ENCODE measurements around the gene MTG1.

MTG1 gene, protein sequence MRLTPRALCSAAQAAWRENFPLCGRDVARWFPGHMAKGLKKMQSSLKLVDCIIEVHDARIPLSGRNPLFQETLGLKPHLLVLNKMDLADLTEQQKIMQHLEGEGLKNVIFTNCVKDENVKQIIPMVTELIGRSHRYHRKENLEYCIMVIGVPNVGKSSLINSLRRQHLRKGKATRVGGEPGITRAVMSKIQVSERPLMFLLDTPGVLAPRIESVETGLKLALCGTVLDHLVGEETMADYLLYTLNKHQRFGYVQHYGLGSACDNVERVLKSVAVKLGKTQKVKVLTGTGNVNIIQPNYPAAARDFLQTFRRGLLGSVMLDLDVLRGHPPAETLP

DNA sequence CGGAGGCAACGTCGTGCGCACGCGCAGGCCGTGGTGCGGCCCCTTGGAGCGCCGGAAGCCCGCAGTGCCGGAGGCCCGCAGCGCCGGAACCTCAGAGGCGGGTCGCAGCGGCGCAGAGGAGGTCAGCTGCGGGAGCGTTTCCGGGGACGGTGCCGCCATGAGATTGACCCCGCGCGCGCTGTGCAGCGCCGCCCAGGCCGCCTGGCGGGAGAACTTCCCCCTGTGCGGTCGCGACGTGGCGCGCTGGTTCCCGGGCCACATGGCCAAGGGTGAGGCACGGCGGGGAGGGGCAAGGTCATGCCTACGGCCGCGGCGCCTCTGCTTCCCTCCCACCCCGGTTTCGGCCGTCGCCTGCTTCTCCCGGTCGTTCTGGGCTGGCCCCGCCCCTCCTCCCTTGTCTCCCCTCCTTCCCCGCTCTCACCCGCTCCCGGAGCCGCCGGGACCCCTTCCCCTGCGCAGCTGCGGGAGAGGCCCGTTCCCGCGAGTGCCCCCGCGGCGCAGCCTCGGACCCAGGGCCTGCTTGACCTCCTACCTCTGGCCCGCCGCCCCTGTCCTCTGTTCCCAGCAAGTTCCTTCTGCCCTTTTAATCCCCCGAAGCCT, at the start of gene MTG1:
Gene MTG1 (plus strand): TSS at position 94 of the 600 bp plus-strand sequence. CDS start 64 bp downstream, at position 158.
- DNase-seq, result peak; percentile 97

GRCh38 chr10:133344236-133344635, 49.7 kb upstream of the MTG1 start:
- DNase-seq, result no peak

DNA sequence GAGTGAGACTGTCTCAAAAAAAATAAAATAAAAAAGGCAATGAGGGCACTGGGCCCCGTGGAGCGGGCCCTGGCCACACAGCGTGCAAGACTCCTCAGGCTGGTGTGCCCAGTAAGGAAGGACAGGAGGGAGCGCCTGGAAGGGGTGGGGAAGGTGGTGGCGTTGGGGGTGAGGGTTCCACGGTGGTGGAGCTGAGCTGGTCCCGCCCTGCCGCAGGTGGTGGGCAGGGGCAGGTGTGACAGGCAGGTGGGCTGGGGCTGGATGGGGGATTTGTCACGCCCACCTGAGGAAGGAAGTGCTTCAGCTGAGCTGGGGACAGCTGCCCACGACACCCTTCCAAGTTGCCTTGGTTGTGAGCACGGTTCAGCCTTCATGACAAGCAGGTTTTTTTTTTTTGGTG, 47.5 kb upstream of the MTG1 start:
- no peak for DNase-seq

GRCh38 chr10:133347710-133348517, 46.0 kb upstream of the MTG1 start:
- DNase-seq, result no peak

- DNase-seq, result no peak
Measured at GRCh38 chr10:133349160-133349568, 44.8 kb upstream of the MTG1 start.

- DNase-seq, result no peak
Measured at GRCh38 chr10:133349577-133350011, 44.4 kb upstream of the MTG1 start.

DNA sequence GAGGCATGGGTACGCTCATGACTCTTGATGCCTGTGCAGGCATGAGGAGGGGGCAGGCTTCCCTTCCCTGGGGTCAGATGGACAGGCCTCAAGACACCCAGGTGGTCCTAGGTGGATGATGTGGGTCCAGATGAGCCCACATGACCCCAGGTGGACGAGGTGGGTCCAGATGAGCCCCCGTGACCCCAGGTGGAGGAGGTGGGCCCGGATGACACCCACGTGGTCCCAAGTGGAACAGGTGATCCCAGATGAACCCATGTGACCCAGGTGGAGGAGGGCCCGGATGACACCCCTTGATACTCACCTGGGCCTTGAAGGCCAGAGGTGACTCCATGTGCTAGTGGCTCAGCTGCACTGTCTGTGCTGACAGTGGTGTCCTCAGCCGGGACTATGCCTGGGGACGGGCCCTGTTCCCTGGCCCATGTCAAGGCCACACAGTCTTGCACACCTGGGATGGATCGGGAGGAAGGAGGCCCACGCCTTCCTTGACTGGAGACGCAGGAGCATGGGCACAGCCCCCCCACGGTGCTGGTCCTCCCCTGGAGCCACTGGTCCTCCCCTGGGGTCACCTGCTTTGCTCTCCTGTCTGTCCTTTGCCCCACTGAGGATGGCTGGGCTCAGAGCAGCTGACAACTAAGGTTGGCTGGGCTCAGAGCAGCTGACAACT, 43.5 kb upstream of the MTG1 start:
- DNase-seq, result no peak

GRCh38 chr10:133350950-133351329, 43.0 kb upstream of the MTG1 start:
- no peak for DNase-seq

DNA sequence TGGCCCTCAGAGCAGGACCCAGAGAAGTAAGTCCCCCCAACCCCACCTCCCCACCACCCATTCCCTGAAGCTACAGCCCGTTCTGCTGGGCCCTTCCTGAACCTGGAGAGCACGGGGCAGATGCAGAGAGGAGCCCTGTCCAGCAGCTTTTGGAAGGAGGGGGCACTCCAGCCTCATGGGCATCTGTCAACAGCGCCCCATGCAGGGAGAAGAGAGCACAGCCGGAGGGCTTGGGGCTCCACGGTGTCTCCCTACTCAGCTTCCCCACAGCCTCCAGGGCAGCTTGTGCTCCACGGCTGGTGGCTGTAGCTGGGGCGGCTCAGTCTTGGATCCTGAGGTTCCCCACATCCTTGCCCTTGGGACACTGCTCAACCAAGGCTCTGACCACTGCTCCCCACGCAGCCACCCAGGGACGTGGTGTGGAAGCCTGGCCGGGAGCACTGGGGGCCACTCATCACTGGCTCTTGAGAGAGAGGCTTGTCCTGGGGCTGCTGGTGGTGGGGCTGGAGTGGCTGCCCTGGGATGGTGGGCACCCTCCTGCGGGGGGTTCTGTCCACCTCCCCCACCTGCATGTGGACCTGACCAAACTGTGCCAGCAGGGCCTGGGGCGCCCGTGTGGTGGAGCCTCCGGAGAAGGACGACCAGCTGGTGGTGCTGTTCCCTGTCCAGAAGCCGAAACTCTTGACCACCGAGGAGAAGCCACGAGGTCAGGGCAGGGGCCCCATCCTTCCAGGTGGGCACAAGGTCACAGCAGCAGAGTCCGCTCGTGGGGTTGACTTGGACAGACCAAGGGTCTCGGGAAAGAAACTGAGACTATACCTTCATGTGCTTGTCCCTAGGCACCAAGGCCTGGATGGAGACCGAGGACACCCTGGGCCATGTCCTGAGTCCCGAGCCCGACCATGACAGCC, 42.3 kb upstream of the MTG1 start:
- no peak for DNase-seq

- no peak for DNase-seq
Measured at GRCh38 chr10:133353202-133353959, 40.6 kb upstream of the MTG1 start.

DNA sequence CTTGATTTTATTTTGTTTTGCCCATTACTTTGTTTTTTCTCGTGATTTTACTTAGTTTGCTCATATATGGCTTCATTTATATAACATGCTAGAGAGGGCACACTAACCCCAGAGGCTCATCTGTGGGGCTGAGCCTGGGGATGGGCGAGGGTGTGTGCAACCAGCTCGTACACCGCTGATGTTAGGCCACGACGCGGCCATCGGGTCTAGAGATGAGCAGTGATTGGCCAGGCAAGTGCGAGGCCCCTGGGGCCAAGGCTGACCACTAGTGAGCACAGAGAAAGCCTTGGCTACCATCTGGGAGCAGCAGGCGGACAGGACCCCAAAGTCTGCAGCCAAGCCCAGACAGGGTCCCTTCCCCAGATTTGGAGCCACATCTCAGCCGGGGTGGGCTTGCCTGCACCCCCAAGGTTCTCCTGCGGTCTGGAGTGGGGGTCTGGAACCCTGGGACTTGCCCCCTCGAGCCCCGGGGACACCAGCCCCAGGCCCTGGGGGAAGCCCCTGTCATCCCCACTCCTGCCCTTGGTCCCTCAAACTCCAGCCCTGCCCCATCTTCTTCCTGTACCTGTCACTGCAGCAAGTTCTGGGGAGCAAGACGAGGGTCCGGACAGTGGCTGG, 39.9 kb upstream of the MTG1 start:
- DNase-seq, result no peak

- no peak for DNase-seq
Measured at GRCh38 chr10:133354672-133355240, 39.2 kb upstream of the MTG1 start.

- DNase-seq, result no peak
Measured at GRCh38 chr10:133355266-133355665, 38.7 kb upstream of the MTG1 start.

DNA sequence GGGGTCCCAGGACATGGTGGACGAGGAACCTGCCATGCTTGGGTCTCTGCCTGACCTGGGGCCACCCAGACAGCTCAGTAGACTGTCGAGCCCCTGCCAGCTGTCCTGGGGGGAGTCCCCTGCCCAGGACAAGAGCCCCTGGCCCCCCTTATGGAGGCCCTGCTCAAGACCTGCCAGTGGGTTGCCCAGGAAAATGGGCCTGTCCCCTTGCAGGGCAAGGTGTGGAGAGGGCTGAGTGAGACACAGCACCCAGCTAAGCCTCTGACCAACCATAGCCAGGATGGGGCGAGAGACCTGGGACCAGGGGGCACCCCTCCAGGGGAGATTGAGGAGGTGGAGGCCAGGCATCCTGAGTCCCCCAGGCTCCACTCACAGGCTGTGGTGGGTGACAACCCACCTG, 38.0 kb upstream of the MTG1 start:
- DNase-seq, result no peak

GRCh38 chr10:133356549-133357284, 37.2 kb upstream of the MTG1 start:
- no peak for DNase-seq

DNA sequence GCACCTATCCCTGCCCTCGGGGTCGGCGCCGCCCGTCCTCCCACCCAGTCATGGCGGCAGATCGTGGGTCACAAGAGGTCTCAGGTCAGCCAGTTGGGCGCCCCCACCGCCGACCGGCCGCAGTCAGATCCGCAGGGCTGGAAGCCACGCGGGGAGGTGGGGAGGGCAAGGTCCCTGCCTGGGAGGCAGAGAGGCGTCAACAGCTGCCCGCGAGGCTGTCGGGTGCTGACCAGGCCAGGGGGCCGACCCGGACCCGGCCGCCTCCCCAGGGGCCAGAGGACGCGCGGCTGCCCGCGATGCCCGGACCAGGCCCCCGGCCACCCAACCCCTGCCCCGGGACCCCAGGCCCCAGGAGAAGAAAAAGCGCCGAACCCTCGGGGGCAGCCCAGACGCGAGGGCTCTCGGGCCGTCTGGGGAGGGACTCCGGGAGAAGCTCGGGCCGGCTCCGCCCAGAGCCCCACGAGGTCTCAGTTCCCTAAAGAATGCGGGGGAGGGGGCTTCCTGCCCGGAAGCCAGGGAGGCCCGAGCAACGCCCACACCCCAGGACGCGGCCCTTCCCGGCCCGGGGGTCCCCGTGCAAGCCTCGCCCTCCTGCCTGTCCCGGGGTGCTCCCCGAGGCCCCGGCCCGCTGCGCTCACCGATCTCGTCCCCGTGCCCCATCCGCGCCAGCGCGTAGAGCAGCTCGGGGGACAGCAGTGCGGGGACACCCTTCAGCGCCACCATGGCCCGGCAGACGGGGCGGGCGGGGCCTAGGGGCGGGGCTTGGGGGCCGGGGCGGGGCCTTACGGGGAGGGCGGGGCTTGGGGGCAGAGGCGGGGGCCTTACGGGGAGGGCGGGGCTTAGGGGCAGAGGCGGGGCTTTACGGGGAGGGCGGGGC, 36.4 kb upstream of the MTG1 start, which contains the start of gene FUOM:
Gene FUOM (minus strand): TSS at position 735 of the 877 bp plus-strand sequence. CDS start 12 bp downstream, at position 723.
- DNase-seq, result peak; percentile 61

GRCh38 chr10:133358162-133358924, 35.6 kb upstream of the MTG1 start:
- no peak for DNase-seq

DNA sequence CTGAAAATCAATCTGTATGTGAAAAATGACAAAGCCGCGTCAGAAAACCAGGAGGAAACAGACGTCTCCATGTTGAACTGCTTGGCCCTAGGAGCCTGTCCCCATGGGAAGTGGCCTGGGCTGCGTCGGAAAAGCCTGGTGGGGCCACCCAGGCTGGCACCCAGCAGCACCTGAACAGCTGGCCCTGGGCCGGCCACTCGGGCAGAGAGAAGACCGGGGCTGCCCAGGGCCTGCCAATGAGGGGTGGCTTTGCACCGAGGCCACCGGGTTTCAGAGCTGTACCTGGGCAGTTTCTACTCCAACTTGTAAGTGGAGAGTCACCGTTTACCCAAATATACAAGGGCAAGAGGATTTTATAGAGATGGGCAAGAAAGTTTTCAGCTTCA, 35.0 kb upstream of the MTG1 start:
- no peak for DNase-seq

Measured in activated CD4-positive, alpha-beta T cell treated with anti-CD3 and anti-CD28 coated beads, Interleukin-2, amount 50 U/mL, for 16 hours (primary cell).